GM12891 (cell line): ENCODE measurements around the gene PERM1. TPM values are rescaled to one million over a fixed set of nuclear protein-coding genes. Genes with fewer than 3 reads are reported as not detected.
"Not testable (repeated sequence)": the region's sequence is repeated elsewhere in the genome, so short reads cannot be mapped to it uniquely, and the experiment has no call there.

Source experiments
- DNase-seq: peaks from one replicate; pipeline ENCODE4 v3.0.0; 2011; ENCODE audit warnings: low spot score; ENCODE audit not compliant: insufficient read length
- FAIRE-seq: peaks from 2 replicates; lab custom pipeline; 2011; peaks lifted over from hg19 to GRCh38; lab: Jason Lieb, UNC
- PAX5 ChIP-seq: IDR thresholded peaks from 2 replicates; pipeline ENCODE4 v1.6.1; 2011; ENCODE audit warnings: low read length, moderate library complexity, mild to moderate bottlenecking; ENCODE audit not compliant: insufficient read depth, severe bottlenecking
- POLR2A ChIP-seq: IDR thresholded peaks from 2 replicates; pipeline ENCODE4 v1.6.1; 2011; ENCODE audit warnings: low read depth, low read length, control low read depth
- POLR2AphosphoS5 ChIP-seq: IDR thresholded peaks from 2 replicates; pipeline ENCODE4 v1.6.1; 2011; ENCODE audit warnings: low read depth, low read length, control low read depth
- POU2F2 ChIP-seq: IDR thresholded peaks from 2 replicates; pipeline ENCODE4 v1.6.1; 2011; ENCODE audit warnings: low read depth, mild to moderate bottlenecking, control low read depth, low read length, moderate library complexity
- SPI1 ChIP-seq: IDR thresholded peaks from 2 replicates; pipeline ENCODE4 v1.6.1; 2011; ENCODE audit warnings: low read depth, low read length, control low read depth
- TAF1 ChIP-seq: IDR thresholded peaks from 2 replicates; pipeline ENCODE4 v1.6.1; 2011; ENCODE audit warnings: low read depth, low read length, control low read depth
- polyA plus RNA-seq: library from polyadenylated mRNA; unstranded; fragments of >200 nt; gene quantifications from one replicate; pipeline ENCODE4 v1.2.1, GENCODE V29; 2012; ENCODE audit warnings: low read depth, missing spikeins, inconsistent platforms; ENCODE audit not compliant: missing spikeins

Gene PERM1, protein sequence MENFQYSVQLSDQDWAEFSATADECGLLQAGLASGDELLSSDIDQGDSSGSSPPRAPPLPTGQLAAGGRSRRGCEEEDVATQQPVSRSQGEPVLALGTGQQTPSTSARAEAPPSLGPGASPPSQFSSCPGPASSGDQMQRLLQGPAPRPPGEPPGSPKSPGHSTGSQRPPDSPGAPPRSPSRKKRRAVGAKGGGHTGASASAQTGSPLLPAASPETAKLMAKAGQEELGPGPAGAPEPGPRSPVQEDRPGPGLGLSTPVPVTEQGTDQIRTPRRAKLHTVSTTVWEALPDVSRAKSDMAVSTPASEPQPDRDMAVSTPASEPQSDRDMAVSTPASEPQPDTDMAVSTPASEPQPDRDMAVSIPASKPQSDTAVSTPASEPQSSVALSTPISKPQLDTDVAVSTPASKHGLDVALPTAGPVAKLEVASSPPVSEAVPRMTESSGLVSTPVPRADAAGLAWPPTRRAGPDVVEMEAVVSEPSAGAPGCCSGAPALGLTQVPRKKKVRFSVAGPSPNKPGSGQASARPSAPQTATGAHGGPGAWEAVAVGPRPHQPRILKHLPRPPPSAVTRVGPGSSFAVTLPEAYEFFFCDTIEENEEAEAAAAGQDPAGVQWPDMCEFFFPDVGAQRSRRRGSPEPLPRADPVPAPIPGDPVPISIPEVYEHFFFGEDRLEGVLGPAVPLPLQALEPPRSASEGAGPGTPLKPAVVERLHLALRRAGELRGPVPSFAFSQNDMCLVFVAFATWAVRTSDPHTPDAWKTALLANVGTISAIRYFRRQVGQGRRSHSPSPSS
- polyA plus RNA-seq = 0.15 TPM

DNA sequence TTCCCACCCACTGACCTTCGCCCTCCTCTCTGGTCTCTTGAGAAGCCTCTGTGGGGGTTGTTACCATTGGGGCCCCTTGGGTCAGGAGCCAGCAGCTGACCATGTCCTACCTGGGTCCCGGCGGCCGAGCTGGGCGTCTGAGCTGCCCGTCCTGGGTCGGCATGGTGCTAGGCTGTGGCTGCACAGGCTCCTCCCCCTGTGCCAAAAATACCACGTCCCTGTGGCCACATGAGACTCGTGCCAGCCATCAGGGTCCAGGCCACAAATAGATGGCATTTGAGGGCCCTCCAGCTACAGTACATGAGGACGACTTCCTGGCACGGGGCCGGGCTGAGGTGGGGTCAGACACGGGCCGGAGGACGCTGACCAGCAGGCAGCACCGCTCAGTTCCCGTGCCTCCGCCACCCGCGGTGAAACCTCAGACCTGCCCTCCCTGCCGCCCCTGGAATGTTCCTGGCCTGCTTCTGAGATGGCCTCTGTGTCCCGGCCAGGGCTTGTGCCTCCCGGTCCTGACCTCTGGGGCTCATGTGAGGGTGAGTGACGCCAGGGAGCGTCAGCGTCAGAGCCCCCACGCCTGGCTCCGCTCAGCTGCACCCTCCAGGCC is at the start of gene PERM1:
PERM1 (minus strand) TSS at position 139 of the 604 bp plus-strand sequence. CDS start 1,064 bp downstream, outside the sequence.
- no peak for DNase-seq
- TF ChIP-seq TAF1 (no peak), SPI1 (no peak), POLR2AphosphoS5 (no peak), PAX5 (no peak), POU2F2 (no peak)
- FAIRE-seq = no peak

- peak; percentile 85 for TF ChIP-seq PAX5
- not testable (repeated sequence) for DNase-seq
- FAIRE-seq = peak; percentile 97
These were observed 49.2 kb upstream of the PERM1 start for GRCh38 chr1:1030867-1031658.

DNA sequence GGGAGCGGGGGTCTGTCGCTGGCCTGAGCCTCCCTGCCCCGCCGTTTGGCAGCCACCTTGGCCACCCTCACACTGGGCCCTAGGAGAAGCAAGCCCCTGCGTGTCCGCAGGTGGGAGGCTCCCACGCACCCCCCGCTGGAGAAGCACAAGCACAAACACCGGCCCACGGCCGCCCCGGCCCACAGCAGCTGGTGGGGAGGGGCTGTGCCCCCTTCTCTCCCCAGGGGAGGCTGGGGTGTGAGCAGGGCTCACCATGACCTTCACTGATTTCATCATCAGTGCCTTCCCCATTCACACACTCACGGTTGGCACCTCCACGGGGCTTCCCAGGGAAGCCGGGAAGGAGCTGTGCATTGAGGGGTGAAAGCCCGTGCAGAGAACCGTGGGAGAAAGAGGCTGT is 45.9 kb upstream of the PERM1 start:
- TF ChIP-seq POLR2A = no peak
- TF ChIP-seq POLR2AphosphoS5 = no peak
- TF ChIP-seq TAF1 = no peak
- no peak for TF ChIP-seq SPI1
- TF ChIP-seq PAX5 = no peak
- no peak for TF ChIP-seq POU2F2
- DNase-seq (no peak), FAIRE-seq (no peak)

- peak; percentile 34 for TF ChIP-seq SPI1
- TF ChIP-seq POLR2A = no peak
- FAIRE-seq = no peak
These were observed 44.9 kb upstream of the PERM1 start for GRCh38 chr1:1026599-1027413.

DNA sequence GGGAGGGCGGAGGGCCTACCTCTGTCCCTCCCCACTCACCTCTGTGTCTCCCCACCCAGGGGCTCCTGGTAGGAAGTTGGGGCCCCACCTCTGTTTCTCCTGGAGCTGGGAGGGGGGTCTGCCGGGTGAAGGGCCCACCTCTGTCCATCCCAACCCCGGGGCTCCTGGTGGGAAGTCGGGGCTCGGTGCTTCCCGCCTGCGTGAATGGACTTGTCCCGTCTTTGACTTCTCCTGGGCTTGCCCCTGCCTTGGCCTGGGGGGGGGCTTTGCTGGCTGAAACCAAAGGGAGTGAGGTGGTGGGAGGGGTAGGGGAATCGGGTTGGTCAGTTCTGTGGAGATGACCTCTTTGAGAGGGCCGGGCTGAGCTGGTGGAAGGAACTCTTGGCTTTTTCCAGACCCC is 43.8 kb upstream of the PERM1 start:
- TF ChIP-seq POLR2A (no peak), SPI1 (no peak), TAF1 (no peak), PAX5 (no peak), POU2F2 (no peak), POLR2AphosphoS5 (no peak)
- DNase-seq (no peak), FAIRE-seq (no peak)

More at GRCh38 chr1:1026599-1027413, 44.9 kb upstream of the PERM1 start:
- DNase-seq = no peak

DNA sequence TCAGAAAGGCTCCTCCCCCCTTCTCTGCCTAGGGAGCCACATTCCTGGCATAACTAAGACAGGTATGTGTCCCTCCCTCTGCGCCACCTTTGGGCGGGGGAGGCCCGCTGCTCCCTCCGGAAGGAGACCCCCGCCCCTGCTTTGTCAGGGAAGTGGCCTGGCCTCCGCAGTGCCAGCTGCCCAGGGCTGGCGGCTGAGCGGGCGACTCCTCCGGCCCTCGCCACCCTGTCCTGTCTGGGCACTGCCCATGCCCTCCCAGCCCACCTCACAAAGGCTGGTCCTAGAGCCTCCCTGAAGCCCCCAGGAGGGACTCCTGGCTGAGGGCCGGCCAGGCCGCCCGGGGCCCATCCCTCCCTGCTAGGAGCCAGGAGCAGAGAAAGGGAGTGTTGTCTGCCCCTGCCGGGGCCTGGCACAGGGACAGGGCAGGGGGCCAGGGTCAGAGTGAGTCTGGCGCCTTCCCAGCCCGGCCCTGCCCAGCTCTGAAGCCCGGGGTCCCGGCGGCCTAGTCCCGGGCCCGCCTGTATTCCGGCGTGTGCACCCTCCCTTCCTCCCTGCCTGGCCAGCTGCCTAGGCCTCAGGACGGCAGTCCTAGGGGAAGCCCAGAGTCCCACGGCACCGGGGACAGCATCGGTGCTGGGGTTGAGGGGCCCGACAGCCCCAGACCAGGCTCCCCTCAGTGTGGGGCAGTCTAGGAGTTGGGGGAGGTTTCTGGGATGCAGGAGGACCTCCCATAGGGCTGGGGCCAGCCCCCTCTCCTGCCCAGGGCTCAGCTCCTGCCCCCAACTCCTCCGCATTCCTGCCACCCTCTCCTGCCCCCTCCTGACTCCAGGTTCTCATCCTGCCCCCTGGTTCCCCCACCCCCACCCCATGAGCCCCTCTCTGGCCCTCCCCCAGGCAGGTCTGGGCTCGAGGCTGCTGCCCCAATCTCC is 43.1 kb upstream of the PERM1 start:
- TF ChIP-seq SPI1 (no peak), POLR2AphosphoS5 (no peak), PAX5 (no peak), TAF1 (no peak), POU2F2 (no peak), POLR2A (no peak)
- FAIRE-seq = no peak
- no peak for DNase-seq

DNA sequence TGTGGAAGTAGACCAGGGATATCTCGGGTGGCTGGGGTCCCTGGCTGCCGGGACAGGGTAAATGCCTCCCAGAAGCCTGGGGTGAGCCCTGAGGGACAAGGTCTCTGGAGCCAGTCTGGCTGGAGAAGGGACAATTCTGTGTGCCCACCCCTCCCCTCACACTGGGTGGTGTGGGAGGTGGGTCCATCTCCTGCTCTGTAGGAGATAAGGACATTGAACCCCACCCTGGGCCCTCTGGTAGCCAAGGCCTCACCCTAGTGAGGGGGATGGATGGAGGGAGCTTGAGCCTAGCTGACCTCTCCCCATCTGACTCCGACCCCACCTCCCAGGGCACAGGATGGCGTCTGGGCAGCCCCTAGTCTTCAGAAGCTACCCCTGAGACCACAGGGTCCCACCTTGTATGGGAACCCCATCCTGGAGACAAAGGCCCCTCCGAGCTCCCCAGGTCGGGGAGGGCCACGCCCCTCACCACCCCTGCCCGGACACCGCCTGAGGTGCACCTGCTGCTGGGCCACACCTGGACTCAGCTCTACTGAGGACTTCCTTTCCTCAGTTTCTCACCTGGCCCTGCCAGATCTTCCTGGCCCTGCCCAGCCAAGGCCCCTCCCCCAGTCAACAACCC is 42.4 kb upstream of the PERM1 start:
- no peak for TF ChIP-seq POLR2A
- no peak for TF ChIP-seq PAX5
- no peak for TF ChIP-seq POU2F2
- DNase-seq (no peak), FAIRE-seq (no peak)

GRCh38 chr1:1023700-1024099 is 41.8 kb upstream of the PERM1 start:
- DNase-seq = no peak
- FAIRE-seq = no peak
- no peak for TF ChIP-seq POLR2A
- no peak for TF ChIP-seq SPI1
- no peak for TF ChIP-seq PAX5
- no peak for TF ChIP-seq TAF1
- no peak for TF ChIP-seq POU2F2
- TF ChIP-seq POLR2AphosphoS5 = no peak
